Activated CD4-positive, alpha-beta T cell treated with anti-CD3 and anti-CD28 coated beads, Interleukin-2, amount 50 U/mL, for 1 hour (primary cell): ENCODE measurements around the gene DYRK2.

Source experiments
- DNase-seq: peaks from one replicate; pipeline ENCODE4 v3.0.0-alpha.2; 2020

DYRK2 gene

GRCh38 chr12:67709367-67709954 is 60.9 kb downstream of the DYRK2 start:
- no peak for DNase-seq

GRCh38 chr12:67710582-67710981 is 62.0 kb downstream of the DYRK2 start:
- DNase-seq: no peak

GRCh38 chr12:67712011-67712410 is 63.5 kb downstream of the DYRK2 start:
- no peak for DNase-seq

GRCh38 chr12:67714648-67715047 is 66.1 kb downstream of the DYRK2 start:
- DNase-seq: no peak
